ENCODE results near the gene ARHGEF1.

ARHGEF1 gene

DNA sequence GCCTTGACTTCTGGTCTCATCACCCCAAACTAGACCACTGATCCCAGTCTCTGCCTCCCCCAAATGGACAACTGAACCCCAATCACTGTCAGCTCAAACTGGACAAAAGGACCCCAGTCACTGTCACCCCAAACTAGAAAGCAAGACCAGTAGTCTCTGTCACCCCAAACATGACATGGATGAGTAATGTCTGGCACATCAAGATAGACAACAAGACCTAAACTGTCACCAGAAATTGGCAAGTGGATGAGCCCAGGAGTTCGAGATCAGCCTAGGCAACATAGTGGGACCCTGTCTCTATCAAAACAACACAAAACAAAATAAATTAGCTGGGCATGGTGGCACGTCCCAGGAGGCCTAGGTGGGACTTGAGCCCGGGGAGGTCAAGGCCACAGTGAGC is 64.1 kb downstream of the ARHGEF1 start:
- H3K4me3 ChIP-seq (ENCODE audit: low read depth, low read length), result no peak overlapping the region

GRCh38 chr19:41951686-41952172 is 68.7 kb downstream of the ARHGEF1 start:
- no peak overlapping the region for H3K4me3 ChIP-seq (ENCODE audit: low read depth, low read length)

GRCh38 chr19:41955521-41955920 is 72.5 kb downstream of the ARHGEF1 start:
- no peak overlapping the region for H3K4me3 ChIP-seq (ENCODE audit: low read depth, low read length)

- H3K4me3 ChIP-seq (ENCODE audit: low read depth, low read length), result no peak overlapping the region
Measured at GRCh38 chr19:41956621-41957020, 73.6 kb downstream of the ARHGEF1 start.
